Measurements from ENCODE around the gene TOMM40.
A peak's percentile ranks its signal among the peaks of the same experiment; 100 is the strongest.

TOMM40 gene

GRCh38 chr19:44927746-44928145, 36.7 kb downstream of the TOMM40 start:
- DNase-seq (ENCODE audit: low spot score), result no peak

- no peak for DNase-seq (ENCODE audit: low spot score)
Measured at GRCh38 chr19:44930088-44930487, 39.0 kb downstream of the TOMM40 start.

GRCh38 chr19:44931541-44931940, 40.5 kb downstream of the TOMM40 start:
- DNase-seq (ENCODE audit: low spot score), result no peak

GRCh38 chr19:44939668-44940067, 48.6 kb downstream of the TOMM40 start:
- no peak for DNase-seq (ENCODE audit: low spot score)

GRCh38 chr19:44942067-44942571, 51.1 kb downstream of the TOMM40 start, which contains the start of gene APOC4:
Gene APOC4 (plus strand): TSS chr19:44942237. CDS start chr19:44942278, 41 bp downstream.
- no peak for DNase-seq (ENCODE audit: low spot score)

GRCh38 chr19:44943801-44944249, 52.8 kb downstream of the TOMM40 start:
- no peak for DNase-seq (ENCODE audit: low spot score)

- DNase-seq (ENCODE audit: low spot score), result no peak
Measured at GRCh38 chr19:44947041-44947581, 56.1 kb downstream of the TOMM40 start.

GRCh38 chr19:44948237-44948636, 57.2 kb downstream of the TOMM40 start:
- no peak for DNase-seq (ENCODE audit: low spot score)

GRCh38 chr19:44948763-44949374, 57.8 kb downstream of the TOMM40 start:
- DNase-seq (ENCODE audit: low spot score), result no peak

- DNase-seq (ENCODE audit: low spot score), result no peak
Measured at GRCh38 chr19:44949550-44949949, 58.5 kb downstream of the TOMM40 start.

- DNase-seq (ENCODE audit: low spot score), result peak; percentile 89
Measured at GRCh38 chr19:44951179-44952159, 60.4 kb downstream of the TOMM40 start.
